Measurements from ENCODE around the gene NR1H3.

Gene NR1H3

DNA sequence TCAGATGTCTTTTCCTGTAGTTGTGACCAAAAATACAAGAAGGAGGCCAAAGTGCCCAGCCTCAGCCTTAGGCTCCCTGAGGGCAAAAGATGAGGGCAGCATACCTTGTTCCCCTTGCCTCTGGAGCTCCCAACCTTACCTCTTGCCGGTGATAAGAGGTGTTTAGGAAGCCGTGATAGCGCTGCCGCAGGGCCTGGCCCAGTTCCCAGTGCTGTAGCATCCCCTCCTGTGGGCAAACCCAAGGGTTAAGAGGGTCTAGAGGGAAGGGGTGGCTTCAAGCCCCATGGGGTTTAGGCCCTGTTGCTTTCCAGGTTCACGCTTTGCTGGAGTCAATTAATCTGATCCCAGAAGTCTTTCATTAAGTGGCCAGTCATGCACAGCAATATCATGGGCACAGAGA lies 10.3 kb upstream of the NR1H3 start:
- DNase-seq (ENCODE audit: insufficient read length) (no peak), FAIRE-seq (peak; percentile 5)
- TF ChIP-seq POLR2AphosphoS5 (IDR thresholded peaks at IDR 0.05; ENCODE audit: low read depth, low read length) (no peak), TAF1 (IDR thresholded peaks at IDR 0.05; ENCODE audit: borderline replicate concordance, low read depth, low read length) (no peak), POLR2A (IDR thresholded peaks at IDR 0.05; ENCODE audit: low read depth, low read length) (no peak)

DNA sequence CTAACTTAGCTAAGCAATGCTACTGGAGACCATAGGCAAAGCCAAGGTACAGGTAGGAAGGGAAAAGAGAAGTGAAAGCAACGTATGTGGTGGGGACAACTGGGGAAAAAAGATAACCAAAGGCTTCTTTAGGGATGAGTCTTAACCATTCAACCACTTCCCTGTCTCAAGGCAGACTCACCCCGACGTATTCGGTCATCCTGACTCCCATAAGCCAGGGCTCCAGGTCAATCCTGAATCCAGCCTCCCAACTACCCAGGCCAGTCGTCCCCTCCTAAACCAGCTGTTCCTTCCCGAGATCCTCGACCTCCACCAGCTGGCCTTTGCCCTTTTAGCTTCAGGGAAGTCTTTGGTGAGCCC lies 9.5 kb upstream of the NR1H3 start:
- TF ChIP-seq POLR2A (IDR thresholded peaks at IDR 0.05; ENCODE audit: low read depth, low read length), result no peak
- no peak for TF ChIP-seq POLR2AphosphoS5 (IDR thresholded peaks at IDR 0.05; ENCODE audit: low read depth, low read length)
- TF ChIP-seq TAF1 (IDR thresholded peaks at IDR 0.05; ENCODE audit: borderline replicate concordance, low read depth, low read length), result no peak
- no peak for FAIRE-seq
- no peak for DNase-seq (ENCODE audit: insufficient read length)

DNA sequence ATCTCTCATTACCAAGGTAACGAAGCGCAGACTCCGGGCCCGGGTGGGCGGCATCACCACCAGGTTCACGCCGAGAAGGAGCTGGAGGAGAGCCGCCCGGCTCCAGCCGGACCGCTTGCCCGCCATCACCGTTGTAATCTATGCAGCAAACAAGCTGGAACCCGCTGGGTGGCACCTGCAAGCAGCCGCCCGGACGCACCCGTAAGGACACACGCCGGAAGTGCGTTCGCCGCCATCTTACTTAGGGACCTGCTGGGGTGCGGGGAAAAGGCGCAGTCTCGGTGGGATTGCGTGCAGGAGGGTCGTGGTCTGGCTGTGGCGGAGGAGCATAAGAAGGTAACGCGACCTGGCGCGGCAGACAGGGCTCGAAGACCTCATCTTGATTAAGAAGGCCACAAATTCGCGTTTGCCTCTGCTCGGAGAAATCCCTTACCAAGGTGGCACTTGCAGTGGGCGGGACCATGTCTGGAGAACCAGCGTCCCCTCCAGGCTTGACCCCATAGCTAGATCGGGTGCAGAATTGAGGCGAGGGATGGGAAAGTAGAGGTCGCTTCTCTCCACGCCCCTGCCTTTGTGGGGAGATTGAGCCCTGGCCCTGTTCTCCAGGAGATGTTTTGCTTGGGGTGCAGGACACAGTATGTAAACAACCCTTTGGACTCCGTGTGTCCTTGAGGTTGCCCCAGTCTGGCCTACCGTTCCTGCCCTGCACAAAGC lies 9.0 kb upstream of the NR1H3 start, which contains the start of gene ACP2:
Gene ACP2 (minus strand): TSS at position 151 of the 714 bp plus-strand sequence. CDS start 25 bp downstream, at position 126.
- peak; percentile 88; the same call in 1 of the 2 replicates for TF ChIP-seq POLR2A (IDR thresholded peaks at IDR 0.05; ENCODE audit: low read depth, low read length)
- peak; percentile 99 for TF ChIP-seq TAF1 (IDR thresholded peaks at IDR 0.05; ENCODE audit: borderline replicate concordance, low read depth, low read length)
- TF ChIP-seq POLR2AphosphoS5 (IDR thresholded peaks at IDR 0.05; ENCODE audit: low read depth, low read length), result peak; percentile 73; the same call in 1 of the 2 replicates
- peak; percentile 75 for DNase-seq (ENCODE audit: insufficient read length)
- FAIRE-seq, result peak; percentile 99

DNA sequence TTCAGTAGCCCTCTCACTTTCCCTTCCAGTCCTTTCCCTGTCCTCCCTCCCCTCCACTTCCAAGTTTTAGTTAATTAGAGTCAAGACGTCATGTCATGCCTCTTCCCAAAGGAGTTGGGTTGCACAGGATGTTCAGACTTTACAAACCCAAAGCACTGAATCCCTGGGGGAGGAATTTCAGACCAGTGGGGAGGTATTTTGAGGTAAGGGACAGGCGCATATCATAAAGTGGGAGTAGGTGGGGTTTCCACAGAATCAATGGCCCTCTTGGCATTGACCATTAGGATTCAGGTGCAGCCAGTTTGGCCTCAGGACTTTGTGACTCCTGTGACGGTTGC lies 8.4 kb upstream of the NR1H3 start:
- no peak for DNase-seq (ENCODE audit: insufficient read length)
- no peak for FAIRE-seq
- TF ChIP-seq POLR2A (IDR thresholded peaks at IDR 0.05; ENCODE audit: low read depth, low read length), result no peak
- no peak for TF ChIP-seq POLR2AphosphoS5 (IDR thresholded peaks at IDR 0.05; ENCODE audit: low read depth, low read length)
- TF ChIP-seq TAF1 (IDR thresholded peaks at IDR 0.05; ENCODE audit: borderline replicate concordance, low read depth, low read length), result no peak

DNA sequence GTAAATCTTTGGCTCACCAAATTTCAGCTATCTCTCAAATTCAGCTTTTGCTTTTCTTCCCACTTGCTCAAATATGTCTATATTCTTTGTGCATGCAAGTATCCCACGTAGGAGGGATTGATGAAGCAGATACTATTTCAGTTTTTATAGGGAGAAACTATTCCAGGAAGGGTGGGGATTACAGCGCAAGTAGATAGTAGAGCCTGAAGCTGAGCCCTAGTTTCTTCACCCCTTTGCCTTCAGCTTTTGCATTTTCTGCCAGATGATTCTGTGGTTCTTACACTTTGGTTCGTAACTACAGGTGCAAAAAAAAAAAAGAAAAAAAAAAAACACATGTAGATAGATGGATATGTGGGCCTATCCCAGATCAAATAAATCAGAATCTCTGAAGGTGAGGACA lies 6.0 kb upstream of the NR1H3 start:
- no peak for DNase-seq (ENCODE audit: insufficient read length)
- no peak for TF ChIP-seq TAF1 (IDR thresholded peaks at IDR 0.05; ENCODE audit: borderline replicate concordance, low read depth, low read length)
- TF ChIP-seq POLR2AphosphoS5 (IDR thresholded peaks at IDR 0.05; ENCODE audit: low read depth, low read length), result no peak
- no peak for FAIRE-seq

DNA sequence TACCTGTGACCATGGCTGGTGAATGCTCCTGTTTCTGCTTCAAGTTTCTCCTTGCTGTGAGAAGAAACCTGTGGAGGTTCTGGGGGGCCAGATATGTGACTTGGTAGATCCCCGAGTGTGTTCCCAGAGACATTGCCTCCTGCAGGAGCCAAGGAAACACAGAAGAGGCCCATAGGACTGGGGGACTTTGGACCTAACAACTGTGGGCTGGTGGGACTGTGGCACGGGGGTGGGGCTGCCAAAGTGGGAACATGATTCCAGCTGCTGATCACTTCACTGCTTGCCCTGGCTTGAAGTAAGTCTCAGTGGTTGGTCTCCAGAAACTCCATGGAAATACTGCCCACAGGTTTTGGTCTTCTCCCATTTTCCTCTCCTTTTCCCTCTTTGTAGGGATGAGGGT lies 4.1 kb upstream of the NR1H3 start:
- DNase-seq (ENCODE audit: insufficient read length), result no peak
- no peak for TF ChIP-seq POLR2A (IDR thresholded peaks at IDR 0.05; ENCODE audit: low read depth, low read length)
- no peak for TF ChIP-seq POLR2AphosphoS5 (IDR thresholded peaks at IDR 0.05; ENCODE audit: low read depth, low read length)
- TF ChIP-seq TAF1 (IDR thresholded peaks at IDR 0.05; ENCODE audit: borderline replicate concordance, low read depth, low read length), result no peak
- FAIRE-seq, result no peak

DNA sequence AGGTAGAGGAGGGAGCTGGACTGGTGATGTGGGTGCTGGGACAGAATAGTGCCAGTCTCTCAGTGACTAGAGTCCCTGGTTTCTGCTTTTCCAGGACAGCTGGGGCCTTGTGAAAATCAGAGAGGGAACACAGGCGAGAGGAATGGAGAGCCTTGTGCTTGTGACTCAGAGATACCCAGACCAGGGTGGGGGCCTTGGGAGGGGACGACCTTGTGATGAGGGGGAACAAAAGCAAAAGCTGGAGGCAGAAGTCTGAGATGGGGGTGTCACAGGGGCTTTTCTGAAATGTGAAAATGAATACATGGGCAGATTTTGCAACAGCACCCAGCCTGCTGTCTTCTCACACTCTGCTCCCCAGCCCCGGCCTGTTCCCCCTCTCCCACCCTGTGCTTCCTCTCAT lies 3.4 kb upstream of the NR1H3 start:
- no peak for FAIRE-seq
- TF ChIP-seq POLR2AphosphoS5 (IDR thresholded peaks at IDR 0.05; ENCODE audit: low read depth, low read length), result no peak
- no peak for TF ChIP-seq TAF1 (IDR thresholded peaks at IDR 0.05; ENCODE audit: borderline replicate concordance, low read depth, low read length)
- TF ChIP-seq POLR2A (IDR thresholded peaks at IDR 0.05; ENCODE audit: low read depth, low read length), result no peak
- no peak for DNase-seq (ENCODE audit: insufficient read length)

DNA sequence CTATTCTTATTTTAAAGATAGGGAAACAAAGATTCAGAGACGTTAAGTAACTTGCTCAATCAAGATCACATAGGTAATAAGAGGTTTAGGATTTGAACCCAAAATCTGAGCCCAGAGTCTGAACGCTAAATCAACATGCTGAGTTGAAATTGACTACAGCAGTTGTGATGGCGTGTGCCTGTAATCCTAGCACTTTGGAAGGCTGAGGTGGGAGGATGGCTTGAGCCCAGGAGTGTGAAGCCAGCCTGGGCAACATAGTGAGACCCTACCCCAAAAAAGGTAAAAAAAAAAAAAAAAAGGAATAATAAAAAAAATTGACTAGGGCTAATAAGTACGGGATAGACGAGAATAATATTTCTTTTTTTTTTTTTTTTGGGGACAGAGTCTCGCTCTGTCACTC lies 1.4 kb upstream of the NR1H3 start:
- TF ChIP-seq TAF1 (IDR thresholded peaks at IDR 0.05; ENCODE audit: borderline replicate concordance, low read depth, low read length) (no peak), POLR2A (IDR thresholded peaks at IDR 0.05; ENCODE audit: low read depth, low read length) (no peak), POLR2AphosphoS5 (IDR thresholded peaks at IDR 0.05; ENCODE audit: low read depth, low read length) (no peak)
- no peak for DNase-seq (ENCODE audit: insufficient read length)
- FAIRE-seq, result no peak

DNA sequence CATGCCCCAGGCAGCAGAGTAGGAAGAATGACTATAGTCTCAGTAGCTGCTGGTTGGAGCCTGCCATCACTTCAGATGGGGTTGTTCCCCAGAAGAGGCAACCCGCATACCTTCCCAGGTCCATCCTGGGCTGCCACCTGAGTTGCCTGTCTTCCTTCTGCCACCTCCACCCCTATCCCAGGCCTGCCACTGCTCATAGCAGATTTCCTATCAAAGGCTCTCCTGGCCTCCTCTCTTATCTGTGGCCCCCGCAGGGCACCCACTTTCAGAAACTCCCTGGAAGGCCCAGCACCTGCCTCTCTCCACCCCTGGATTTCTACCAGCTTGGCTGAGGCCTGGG lies 649 bp upstream of the NR1H3 start:
- FAIRE-seq (no peak), DNase-seq (ENCODE audit: insufficient read length) (no peak)
- TF ChIP-seq POLR2A (IDR thresholded peaks at IDR 0.05; ENCODE audit: low read depth, low read length) (no peak), TAF1 (IDR thresholded peaks at IDR 0.05; ENCODE audit: borderline replicate concordance, low read depth, low read length) (no peak), POLR2AphosphoS5 (IDR thresholded peaks at IDR 0.05; ENCODE audit: low read depth, low read length) (no peak)

DNA sequence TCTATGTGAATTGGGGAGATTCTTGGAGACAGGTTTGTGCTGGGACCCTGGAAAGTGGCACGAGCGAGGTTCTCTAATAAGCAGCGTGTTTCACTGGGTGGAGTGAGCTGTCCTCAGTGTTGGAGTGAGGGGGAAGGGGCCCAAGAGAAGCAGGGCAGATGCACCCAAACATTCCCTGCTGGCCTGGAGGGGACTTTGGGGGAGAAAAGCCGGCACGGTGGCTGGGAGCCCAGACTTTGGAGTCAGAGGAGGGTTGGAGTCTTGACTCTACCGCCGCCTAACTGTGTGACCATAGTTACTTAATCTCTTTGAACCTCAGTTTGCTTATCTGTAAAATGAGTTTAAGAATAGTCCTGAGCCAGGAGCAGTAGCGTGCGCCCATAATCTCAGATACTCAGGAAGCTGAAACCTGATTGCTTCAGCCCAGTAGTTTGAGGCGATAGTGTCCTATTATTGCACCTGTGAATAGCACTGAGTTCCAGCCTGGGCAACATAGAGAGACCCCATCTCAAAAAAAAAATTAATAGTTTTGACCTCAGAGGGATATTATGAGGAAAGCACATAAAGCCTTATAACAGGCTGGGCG lies 614 bp downstream of the NR1H3 start:
- FAIRE-seq (no peak), DNase-seq (ENCODE audit: insufficient read length) (no peak)
- no peak for TF ChIP-seq POLR2A (IDR thresholded peaks at IDR 0.05; ENCODE audit: low read depth, low read length)
- no peak for TF ChIP-seq TAF1 (IDR thresholded peaks at IDR 0.05; ENCODE audit: borderline replicate concordance, low read depth, low read length)
- TF ChIP-seq POLR2AphosphoS5 (IDR thresholded peaks at IDR 0.05; ENCODE audit: low read depth, low read length), result no peak

DNA sequence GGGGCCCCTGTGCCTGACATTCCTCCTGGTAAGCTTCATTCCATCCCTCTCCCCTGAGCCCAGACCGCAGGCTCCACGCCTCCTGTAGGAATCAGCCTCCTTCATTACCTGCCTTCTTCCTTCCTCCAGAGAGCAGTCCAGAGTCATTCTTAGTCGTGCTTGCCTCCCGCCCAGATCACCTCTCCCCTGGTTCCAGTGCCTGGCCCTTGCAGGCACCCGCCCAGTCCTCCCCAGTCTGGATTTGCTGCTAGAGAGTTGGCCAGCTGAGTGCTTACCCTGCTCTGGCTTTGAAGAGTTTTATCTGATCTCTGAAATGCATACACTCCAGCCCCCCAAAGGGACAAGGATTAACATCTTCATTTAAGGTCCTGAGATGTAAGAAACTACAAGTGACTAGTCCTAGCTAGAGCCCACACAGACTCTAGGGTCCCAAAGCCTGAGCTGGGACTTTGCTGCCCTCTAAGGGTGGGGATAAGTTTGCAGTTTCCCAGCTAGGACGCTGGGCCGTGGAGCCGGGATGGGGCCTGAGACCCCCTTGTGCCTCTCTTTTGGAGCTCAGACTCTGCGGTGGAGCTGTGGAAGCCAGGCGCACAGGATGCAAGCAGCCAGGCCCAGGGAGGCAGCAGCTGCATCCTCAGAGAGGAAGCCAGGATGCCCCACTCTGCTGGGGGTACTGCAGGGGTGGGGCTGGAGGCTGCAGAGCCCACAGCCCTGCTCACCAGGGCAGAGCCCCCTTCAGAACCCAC lies 1.6 kb downstream of the NR1H3 start:
- FAIRE-seq, result no peak
- TF ChIP-seq POLR2AphosphoS5 (IDR thresholded peaks at IDR 0.05; ENCODE audit: low read depth, low read length) (no peak), POLR2A (IDR thresholded peaks at IDR 0.05; ENCODE audit: low read depth, low read length) (no peak), TAF1 (IDR thresholded peaks at IDR 0.05; ENCODE audit: borderline replicate concordance, low read depth, low read length) (no peak)
- DNase-seq (ENCODE audit: insufficient read length), result no peak

DNA sequence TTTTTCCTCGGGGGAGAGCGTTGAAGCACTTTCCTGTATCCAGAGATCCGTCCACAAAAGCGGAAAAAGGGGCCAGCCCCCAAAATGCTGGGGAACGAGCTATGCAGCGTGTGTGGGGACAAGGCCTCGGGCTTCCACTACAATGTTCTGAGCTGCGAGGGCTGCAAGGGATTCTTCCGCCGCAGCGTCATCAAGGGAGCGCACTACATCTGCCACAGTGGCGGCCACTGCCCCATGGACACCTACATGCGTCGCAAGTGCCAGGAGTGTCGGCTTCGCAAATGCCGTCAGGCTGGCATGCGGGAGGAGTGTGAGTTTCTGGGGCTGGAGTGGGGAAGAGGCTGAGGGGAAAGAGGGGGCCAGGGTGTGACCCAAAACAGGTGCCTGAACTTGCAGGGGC lies 2.6 kb downstream of the NR1H3 start:
- TF ChIP-seq POLR2AphosphoS5 (IDR thresholded peaks at IDR 0.05; ENCODE audit: low read depth, low read length), result no peak
- no peak for TF ChIP-seq POLR2A (IDR thresholded peaks at IDR 0.05; ENCODE audit: low read depth, low read length)
- TF ChIP-seq TAF1 (IDR thresholded peaks at IDR 0.05; ENCODE audit: borderline replicate concordance, low read depth, low read length), result no peak
- FAIRE-seq, result no peak
- DNase-seq (ENCODE audit: insufficient read length), result no peak

Measured in GM12892 (cell line).